ENCODE measurements around the gene ARID1B. TPM values are rescaled to one million over a fixed set of nuclear protein-coding genes. Genes with fewer than 3 reads are reported as not detected.

The ARID1B gene
- total and polyA plus RNA-seq, 4 donors: 7.0 to 49.0 (median 24.2) TPM

DNA sequence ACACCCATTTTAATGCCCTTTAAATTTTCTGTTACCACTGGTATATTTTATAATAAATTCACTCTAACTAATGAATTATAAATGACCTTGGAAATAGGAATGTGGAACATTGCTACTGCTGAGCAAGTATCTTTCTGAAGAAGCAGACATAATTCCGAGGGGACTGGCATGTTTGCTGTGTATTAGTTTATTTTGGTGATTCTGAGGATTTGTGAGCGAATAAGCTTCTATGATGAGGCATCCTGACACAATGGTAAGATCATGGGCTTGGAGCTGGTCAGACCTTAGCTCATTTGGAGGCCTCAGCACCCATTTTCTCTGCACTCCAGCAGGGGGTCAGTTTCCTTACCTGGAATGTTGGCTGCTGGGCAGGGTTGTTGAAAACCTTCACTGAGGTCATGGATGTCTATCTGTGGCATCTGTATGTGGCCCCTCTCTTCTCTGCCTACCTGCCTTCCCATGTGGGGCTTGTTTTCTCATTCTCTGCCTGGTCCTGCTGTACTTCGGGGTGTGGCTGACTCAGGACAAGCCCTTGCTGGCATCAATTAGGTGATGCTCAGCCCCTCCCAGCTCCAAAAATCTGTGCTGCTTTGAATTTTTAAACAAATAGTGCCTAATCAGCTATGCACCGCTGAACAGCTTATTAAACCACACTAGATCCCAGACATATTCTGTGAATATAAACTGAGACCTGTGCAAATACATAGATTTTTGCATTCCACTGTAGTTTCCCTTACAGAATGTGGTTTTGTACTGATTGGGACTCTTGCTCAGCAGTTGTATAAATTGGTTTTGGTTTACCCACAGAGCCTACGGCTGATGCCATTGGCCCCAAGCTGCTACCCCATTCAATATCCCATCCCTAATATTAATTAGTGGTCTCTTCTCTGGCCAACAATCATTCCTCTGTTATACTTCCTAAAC, 10.7 kb downstream of the ARID1B start:
- Histone ChIP-seq H3K4me1 (ENCODE audit: control insufficient read depth in 4 of 4, insufficient read depth in 4 of 4, low read length in 3 of 4) (peaks cover 0 to 29% (median 18%) of the 10 kb centered on the region in 4 donors), H3K27ac (ENCODE audit: low read depth in 1 of 2, low read length in 2 of 2) (no peak overlapping the region), H3K36me3 (ENCODE audit: control insufficient read depth in 4 of 4, insufficient read depth in 3 of 4, low read depth in 1 of 4, low read length in 3 of 4) (no peaks in the 10 kb centered on the region), H3K9ac (ENCODE audit: low read depth in 1 of 2, low read length in 2 of 2) (no peak overlapping the region), H3K27me3 (ENCODE audit: control insufficient read depth in 4 of 4, insufficient read depth in 4 of 4, low read length in 3 of 4) (no peaks in the 10 kb centered on the region), H3K9me3 (ENCODE audit: control insufficient read depth in 4 of 4, low read length in 3 of 4) (no peaks in the 10 kb centered on the region), H3K4me3 (ENCODE audit: low read depth in 1 of 3, low read length in 3 of 3) (no peak overlapping the region)
- TF ChIP-seq HNF4A (conservative IDR thresholded peaks at IDR 0.05): no peak
- WGBS: 93% methylated on average over 5 of the region's 5 CpGs
- DNase-seq (ENCODE audit: low spot score): no peak

GRCh38 chr6:156789081-156789943, 12.1 kb downstream of the ARID1B start:
- 79% methylated on average over 7 of the region's 7 CpGs for WGBS
- TF ChIP-seq, protein P1, sequence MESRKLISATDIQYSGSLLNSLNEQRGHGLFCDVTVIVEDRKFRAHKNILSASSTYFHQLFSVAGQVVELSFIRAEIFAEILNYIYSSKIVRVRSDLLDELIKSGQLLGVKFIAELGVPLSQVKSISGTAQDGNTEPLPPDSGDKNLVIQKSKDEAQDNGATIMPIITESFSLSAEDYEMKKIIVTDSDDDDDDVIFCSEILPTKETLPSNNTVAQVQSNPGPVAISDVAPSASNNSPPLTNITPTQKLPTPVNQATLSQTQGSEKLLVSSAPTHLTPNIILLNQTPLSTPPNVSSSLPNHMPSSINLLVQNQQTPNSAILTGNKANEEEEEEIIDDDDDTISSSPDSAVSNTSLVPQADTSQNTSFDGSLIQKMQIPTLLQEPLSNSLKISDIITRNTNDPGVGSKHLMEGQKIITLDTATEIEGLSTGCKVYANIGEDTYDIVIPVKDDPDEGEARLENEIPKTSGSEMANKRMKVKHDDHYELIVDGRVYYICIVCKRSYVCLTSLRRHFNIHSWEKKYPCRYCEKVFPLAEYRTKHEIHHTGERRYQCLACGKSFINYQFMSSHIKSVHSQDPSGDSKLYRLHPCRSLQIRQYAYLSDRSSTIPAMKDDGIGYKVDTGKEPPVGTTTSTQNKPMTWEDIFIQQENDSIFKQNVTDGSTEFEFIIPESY (IDR thresholded peaks at IDR 0.05): no peak
- no peak for TF ChIP-seq CTCF (IDR thresholded peaks at IDR 0.05; ENCODE audit: low read depth, low read length, missing input control)
- TF ChIP-seq RXRA (IDR thresholded peaks at IDR 0.05): no peak
- TF ChIP-seq MAX (IDR thresholded peaks at IDR 0.05): no peak
- no peak for TF ChIP-seq HNF4G (IDR thresholded peaks at IDR 0.05)
- no peak for TF ChIP-seq GABPA (IDR thresholded peaks at IDR 0.05 in 1 of 2, conservative IDR thresholded peaks at IDR 0.05 in 1 of 2)
- TF ChIP-seq REST (IDR thresholded peaks at IDR 0.05): no peak
- TF ChIP-seq NR2F2 (IDR thresholded peaks at IDR 0.05): no peak
- no peak for TF ChIP-seq FOXA1 (IDR thresholded peaks at IDR 0.05)
- no peak for TF ChIP-seq HNF4A (conservative IDR thresholded peaks at IDR 0.05)
- TF ChIP-seq SP1 (IDR thresholded peaks at IDR 0.05): no peak
- TF ChIP-seq RAD21 (IDR thresholded peaks at IDR 0.05): no peak
- no peak for TF ChIP-seq YY1 (IDR thresholded peaks at IDR 0.05)
- TF ChIP-seq JUND (IDR thresholded peaks at IDR 0.05): no peak
- TF ChIP-seq TAF1 (conservative IDR thresholded peaks at IDR 0.05): no peak
- no peaks in the 10 kb centered on the region for H3K27me3 ChIP-seq (ENCODE audit: control insufficient read depth in 4 of 4, insufficient read depth in 4 of 4, low read length in 3 of 4)
- no peaks in the 10 kb centered on the region for H3K36me3 ChIP-seq (ENCODE audit: control insufficient read depth in 4 of 4, insufficient read depth in 3 of 4, low read depth in 1 of 4, low read length in 3 of 4)
- H3K9me3 ChIP-seq (ENCODE audit: control insufficient read depth in 4 of 4, low read length in 3 of 4): no peaks in the 10 kb centered on the region
- no peak for DNase-seq (ENCODE audit: low spot score)
- no peak overlapping the region for H3K27ac ChIP-seq (ENCODE audit: low read depth in 1 of 2, low read length in 2 of 2)
- no peak overlapping the region for H3K9ac ChIP-seq (ENCODE audit: low read depth in 1 of 2, low read length in 2 of 2)
- H3K4me1 ChIP-seq (ENCODE audit: control insufficient read depth in 4 of 4, insufficient read depth in 4 of 4, low read length in 3 of 4): peaks cover 0 to 22% (median 12%) of the 10 kb centered on the region in 4 donors
- no peak overlapping the region for H3K4me3 ChIP-seq (ENCODE audit: low read depth in 1 of 3, low read length in 3 of 3)

Data from liver (tissue), 9 donors.